PC-9 (cell line): ENCODE results near the gene MLIP.

ENCODE experiments used
- CTCF ChIP-seq: fragments of 200-600 bp; sonication (generic); conservative IDR thresholded peaks from 2 replicates; pipeline ENCODE4 v1.6.1; 2017; ENCODE audit warnings: mixed run types, antibody characterized with exemption, mild to moderate bottlenecking, moderate library complexity
- EZH2 ChIP-seq: fragments of 200-600 bp; sonication (generic); IDR thresholded peaks from 2 replicates; pipeline ENCODE4 v1.8.0; 2017; ENCODE audit warnings: antibody characterized with exemption, low read depth

- TF ChIP-seq CTCF (no peak), EZH2 (no peak)
These were observed 153.5 kb downstream of the MLIP start for GRCh38 chr6:54264581-54265272.
